DND-41 (cell line): ENCODE measurements around the gene B4GALT4.

Source experiments
- ATAC-seq: fragments of 200-7000 bp; cut with Tn5 transposase; 3 replicates; pipeline ENCODE4 v1.9.1; 2021; ENCODE audit warnings: low read depth; ENCODE audit not compliant: insufficient read depth
- DNase-seq: peaks from one replicate; pipeline ENCODE4 v3.0.0-alpha.2; 2020
- H2AFZ ChIP-seq: 2 replicates; pipeline ENCODE4 v1.6.0; 2012; ENCODE audit warnings: low read depth, low read length
- H3K27ac ChIP-seq: 2 replicates; pipeline ENCODE4 v1.5.1; 2012; ENCODE audit warnings: low read length, inconsistent platforms
- H3K27me3 ChIP-seq: fragments of 200-600 bp; sonication (generic); 2 replicates; pipeline ENCODE4 v1.6.0; 2012; ENCODE audit warnings: low read length, mild to moderate bottlenecking, inconsistent platforms; ENCODE audit not compliant: insufficient read depth, poor library complexity
- H3K36me3 ChIP-seq: 2 replicates; pipeline ENCODE4 v1.5.1; 2012; ENCODE audit warnings: low read length, inconsistent platforms; ENCODE audit not compliant: insufficient read depth
- H3K4me1 ChIP-seq: 2 replicates; pipeline ENCODE4 v1.5.1; 2012; ENCODE audit warnings: mild to moderate bottlenecking, low read length; ENCODE audit not compliant: insufficient read depth
- H3K4me2 ChIP-seq: 2 replicates; pipeline ENCODE4 v1.6.0; 2012; ENCODE audit warnings: mild to moderate bottlenecking, moderate library complexity, low read length, inconsistent platforms; ENCODE audit not compliant: insufficient read depth
- H3K4me3 ChIP-seq, 2 experiments: fragments of 200-600 bp in 1 of 2; shearing (Covaris generic) in 1 of 2; 2 replicates each; pipeline ENCODE4 v1.5.1; 2012 to 2016; ENCODE audit warnings: inconsistent platforms in 2 of 2, low read length in 2 of 2, mild to moderate bottlenecking in 2 of 2, low read depth in 1 of 2, moderate library complexity in 1 of 2
- H3K79me2 ChIP-seq: 2 replicates; pipeline ENCODE4 v1.6.0; 2012; ENCODE audit warnings: low read length, inconsistent platforms; ENCODE audit not compliant: insufficient read depth
- H3K9ac ChIP-seq: 2 replicates; pipeline ENCODE4 v1.6.0; 2012; ENCODE audit warnings: low read depth, mild to moderate bottlenecking, inconsistent platforms, low read length, moderate library complexity
- H3K9me3 ChIP-seq: 2 replicates; pipeline ENCODE4 v1.5.1; 2012; ENCODE audit warnings: low read length, moderate library complexity, mild to moderate bottlenecking, inconsistent platforms; ENCODE audit not compliant: insufficient read depth, severe bottlenecking
- H4K20me1 ChIP-seq: 2 replicates; pipeline ENCODE4 v1.6.0; 2012; ENCODE audit warnings: low read length; ENCODE audit not compliant: insufficient read depth
- EZH2 ChIP-seq: IDR thresholded peaks from 3 replicates; pipeline ENCODE4 v1.6.1; 2012; ENCODE audit warnings: borderline replicate concordance, low read depth, mild to moderate bottlenecking, moderate library complexity, low read length, inconsistent platforms; ENCODE audit not compliant: severe bottlenecking
- TF ChIP-seq, protein P1 (sequence below): IDR thresholded peaks from 2 replicates; pipeline ENCODE4 v1.5.1; 2012; ENCODE audit warnings: borderline replicate concordance, low read length, moderate library complexity, mild to moderate bottlenecking; ENCODE audit not compliant: poor library complexity, severe bottlenecking; ENCODE audit errors: extremely low read depth

The B4GALT4 gene

DNA sequence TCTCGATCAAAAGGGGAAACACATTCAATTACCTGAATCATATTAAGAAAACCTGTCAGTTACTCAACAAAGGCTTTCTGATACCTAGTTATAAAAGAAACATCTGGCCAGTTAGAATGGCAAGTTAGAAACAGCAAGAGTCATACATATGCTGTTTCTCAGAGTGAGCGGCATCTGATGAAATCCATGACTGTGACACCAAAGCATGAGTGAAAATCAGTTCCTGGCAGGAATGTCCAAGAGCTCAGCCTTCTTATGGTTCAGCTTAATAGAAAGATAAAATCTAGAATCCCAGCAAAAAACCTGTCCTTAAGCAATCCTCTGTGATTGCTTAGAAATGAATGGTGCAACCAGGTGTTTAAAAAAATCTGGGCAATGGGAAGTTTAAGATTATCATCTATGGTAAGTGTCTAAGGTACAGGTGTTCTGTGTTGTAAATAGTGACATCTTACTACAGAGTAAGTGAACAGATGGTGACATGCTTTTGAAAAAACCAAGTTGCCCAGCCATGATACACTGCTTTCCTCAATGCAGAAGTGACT, 18.8 kb downstream of the B4GALT4 start:
- Histone ChIP-seq H3K27me3 (no peaks in the 10 kb centered on the region), H3K4me3 (no peak overlapping the region), H3K9ac (no peak overlapping the region), H3K79me2 (no peaks in the 10 kb centered on the region), H3K36me3 (peaks cover 63% of the 10 kb centered on the region), H2AFZ (no peak overlapping the region), H3K4me1 (no peaks in the 10 kb centered on the region), H3K9me3 (no peaks in the 10 kb centered on the region), H3K27ac (no peak overlapping the region), H4K20me1 (no peaks in the 10 kb centered on the region), H3K4me2 (no peak overlapping the region)
- DNase-seq (no peak), ATAC-seq (no peak)
- TF ChIP-seq, protein P1, sequence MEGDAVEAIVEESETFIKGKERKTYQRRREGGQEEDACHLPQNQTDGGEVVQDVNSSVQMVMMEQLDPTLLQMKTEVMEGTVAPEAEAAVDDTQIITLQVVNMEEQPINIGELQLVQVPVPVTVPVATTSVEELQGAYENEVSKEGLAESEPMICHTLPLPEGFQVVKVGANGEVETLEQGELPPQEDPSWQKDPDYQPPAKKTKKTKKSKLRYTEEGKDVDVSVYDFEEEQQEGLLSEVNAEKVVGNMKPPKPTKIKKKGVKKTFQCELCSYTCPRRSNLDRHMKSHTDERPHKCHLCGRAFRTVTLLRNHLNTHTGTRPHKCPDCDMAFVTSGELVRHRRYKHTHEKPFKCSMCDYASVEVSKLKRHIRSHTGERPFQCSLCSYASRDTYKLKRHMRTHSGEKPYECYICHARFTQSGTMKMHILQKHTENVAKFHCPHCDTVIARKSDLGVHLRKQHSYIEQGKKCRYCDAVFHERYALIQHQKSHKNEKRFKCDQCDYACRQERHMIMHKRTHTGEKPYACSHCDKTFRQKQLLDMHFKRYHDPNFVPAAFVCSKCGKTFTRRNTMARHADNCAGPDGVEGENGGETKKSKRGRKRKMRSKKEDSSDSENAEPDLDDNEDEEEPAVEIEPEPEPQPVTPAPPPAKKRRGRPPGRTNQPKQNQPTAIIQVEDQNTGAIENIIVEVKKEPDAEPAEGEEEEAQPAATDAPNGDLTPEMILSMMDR: no peak
- TF ChIP-seq EZH2: no peak

GRCh38 chr3:119220970-119221667, 19.6 kb downstream of the B4GALT4 start:
- Histone ChIP-seq H3K4me2 (no peak overlapping the region), H3K4me1 (no peaks in the 10 kb centered on the region), H3K27ac (no peak overlapping the region), H3K4me3 (no peak overlapping the region), H3K36me3 (peaks cover 57% of the 10 kb centered on the region), H2AFZ (no peak overlapping the region), H4K20me1 (no peaks in the 10 kb centered on the region), H3K27me3 (no peaks in the 10 kb centered on the region), H3K79me2 (no peaks in the 10 kb centered on the region), H3K9ac (no peak overlapping the region), H3K9me3 (no peaks in the 10 kb centered on the region)
- DNase-seq (no peak), ATAC-seq (no peak)
- TF ChIP-seq EZH2: no peak
- TF ChIP-seq, protein P1: no peak

- H3K4me2 ChIP-seq: no peak overlapping the region
- H3K4me3 ChIP-seq: no peak overlapping the region
- ATAC-seq: no peak
- H3K9ac ChIP-seq: no peak overlapping the region
- no peak overlapping the region for H2AFZ ChIP-seq
- DNase-seq: no peak
- H3K79me2 ChIP-seq: no peaks in the 10 kb centered on the region
- TF ChIP-seq, protein P1: no peak
- TF ChIP-seq EZH2: no peak
- peaks cover 59% of the 10 kb centered on the region for H3K36me3 ChIP-seq
- no peaks in the 10 kb centered on the region for H3K27me3 ChIP-seq
- H3K4me1 ChIP-seq: no peaks in the 10 kb centered on the region
- H4K20me1 ChIP-seq: no peaks in the 10 kb centered on the region
- H3K27ac ChIP-seq: no peak overlapping the region
- H3K9me3 ChIP-seq: no peaks in the 10 kb centered on the region
Measured at GRCh38 chr3:119220198-119220597, 20.5 kb downstream of the B4GALT4 start.
